Gastrocnemius medialis (tissue), 4 donors: ENCODE data around the gene CNOT10.

Experiments
- CTCF ChIP-seq, 5 experiments: fragments of 450-650 bp in 3 of 5; fragments of 200-600 bp in 2 of 5; sonication (generic) in 2 of 5; IDR thresholded peaks in 4 of 5; conservative IDR thresholded peaks in 1 of 5; 1 replicate in 4 of 5; 2 replicates in 1 of 5; pipeline ENCODE4 v1.5.1; 2016 to 2019; ENCODE audit warnings: antibody characterized with exemption in 5 of 5, mild to moderate bottlenecking in 3 of 5, moderate library complexity in 3 of 5
- POLR2A ChIP-seq, 2 donors: fragments of 450-650 bp; IDR thresholded peaks; one replicate each; pipeline ENCODE4 v1.6.1; 2017; ENCODE audit warnings: antibody characterized with exemption in 2 of 2, mild to moderate bottlenecking in 2 of 2, moderate library complexity in 2 of 2

GRCh38 chr3:32751377-32751776, 66.4 kb downstream of the CNOT10 start:
- TF ChIP-seq CTCF (IDR thresholded peaks at IDR 0.05 in 4 of 5, conservative IDR thresholded peaks at IDR 0.05 in 1 of 5), result no peak
- no peak for TF ChIP-seq POLR2A (IDR thresholded peaks at IDR 0.05)
